Stimulated activated memory B cell treated with anti-CD40 and anti-IgM and Interleukin-4, amounts not matched to agents 10 μg/mL and 1 μg/mL and 100 μg/mL, for 72 hours (primary cell): ENCODE results near the gene PHF14.
"Not testable (repeated sequence)": the region's sequence is repeated elsewhere in the genome, so short reads cannot be mapped to it uniquely, and the experiment has no call there.

Source experiments
- ATAC-seq: fragments of 150-1000 bp; cut with Tn5 transposase; 2 replicates; pipeline ENCODE4 v1.10.0; 2021
- H3K27ac Mint-ChIP-seq: one replicate; pipeline ENCODE4 v1.8.0; 2022; ENCODE audit warnings: mild to moderate bottlenecking, mixed read lengths
- H3K27me3 Mint-ChIP-seq: one replicate; pipeline ENCODE4 v1.8.0; 2022; ENCODE audit warnings: mixed read lengths
- H3K36me3 Mint-ChIP-seq: one replicate; pipeline ENCODE4 v1.8.0; 2022; ENCODE audit warnings: mixed read lengths
- H3K4me1 Mint-ChIP-seq: one replicate; pipeline ENCODE4 v1.8.0; 2022; ENCODE audit warnings: mixed read lengths
- H3K4me3 Mint-ChIP-seq: one replicate; pipeline ENCODE4 v1.8.0; 2022; ENCODE audit warnings: mild to moderate bottlenecking, moderate library complexity, mixed read lengths
- H3K9me3 Mint-ChIP-seq: one replicate; pipeline ENCODE4 v1.8.0; 2022; ENCODE audit warnings: mixed read lengths

PHF14 gene

GRCh38 chr7:10973061-10973941, at the start of gene PHF14:
TSS of gene PHF14 (plus strand) at chr7:10973872. CDS start at chr7:10974324, 452 bp downstream.
- H3K4me3 Mint-ChIP-seq = peak within 1 kb of the TSS; percentile 96
- no peaks in the 10 kb centered on the region for H3K9me3 Mint-ChIP-seq
- H3K27ac Mint-ChIP-seq = peak within 1 kb of the TSS; percentile 80
- peaks cover 18% of the 10 kb centered on the region for H3K36me3 Mint-ChIP-seq
- peaks cover 34% of the 10 kb centered on the region for H3K4me1 Mint-ChIP-seq
- peak; percentile 98 for ATAC-seq
- H3K27me3 Mint-ChIP-seq = peaks cover 12% of the 10 kb centered on the region

DNA sequence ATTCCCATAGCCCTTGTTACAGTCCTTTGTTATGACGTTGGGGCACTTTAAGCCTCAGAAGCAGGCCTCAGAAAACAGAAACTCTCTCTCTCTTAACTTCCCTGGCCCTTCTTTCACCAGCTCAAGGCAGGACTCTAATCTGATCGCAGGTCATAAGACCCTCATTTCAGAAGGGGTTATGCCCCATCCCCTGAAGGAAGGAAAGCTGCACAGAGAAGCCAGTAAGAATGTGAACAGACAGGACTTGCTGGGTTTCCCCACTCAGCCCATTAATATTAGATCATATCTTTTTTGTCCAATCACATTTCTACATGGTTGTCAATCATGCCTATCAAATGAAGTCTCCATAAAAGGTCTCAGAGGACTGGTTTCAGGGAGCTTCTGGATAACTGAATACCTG, 49.3 kb upstream of the PHF14 start:
- Mint-ChIP-seq H3K36me3 (no peaks in the 10 kb centered on the region), H3K27me3 (no peaks in the 10 kb centered on the region), H3K27ac (no peak overlapping the region), H3K4me1 (no peaks in the 10 kb centered on the region), H3K4me3 (no peak overlapping the region), H3K9me3 (no peaks in the 10 kb centered on the region)
- no peak for ATAC-seq

GRCh38 chr7:10928203-10928602, 45.5 kb upstream of the PHF14 start:
- H3K4me1 Mint-ChIP-seq, H3K27me3 Mint-ChIP-seq, H3K27ac Mint-ChIP-seq, H3K9me3 Mint-ChIP-seq, ATAC-seq, H3K4me3 Mint-ChIP-seq: not testable (repeated sequence)
- peaks cover 14% of the 10 kb centered on the region for H3K36me3 Mint-ChIP-seq

- H3K9me3 Mint-ChIP-seq = no peaks in the 10 kb centered on the region
- no peak overlapping the region for H3K27ac Mint-ChIP-seq
- no peak overlapping the region for H3K4me3 Mint-ChIP-seq
- peaks cover 20% of the 10 kb centered on the region for H3K36me3 Mint-ChIP-seq
- H3K27me3 Mint-ChIP-seq = no peaks in the 10 kb centered on the region
- ATAC-seq = no peak
- H3K4me1 Mint-ChIP-seq = no peaks in the 10 kb centered on the region
Observed at GRCh38 chr7:10930551-10930950, 43.1 kb upstream of the PHF14 start.

DNA sequence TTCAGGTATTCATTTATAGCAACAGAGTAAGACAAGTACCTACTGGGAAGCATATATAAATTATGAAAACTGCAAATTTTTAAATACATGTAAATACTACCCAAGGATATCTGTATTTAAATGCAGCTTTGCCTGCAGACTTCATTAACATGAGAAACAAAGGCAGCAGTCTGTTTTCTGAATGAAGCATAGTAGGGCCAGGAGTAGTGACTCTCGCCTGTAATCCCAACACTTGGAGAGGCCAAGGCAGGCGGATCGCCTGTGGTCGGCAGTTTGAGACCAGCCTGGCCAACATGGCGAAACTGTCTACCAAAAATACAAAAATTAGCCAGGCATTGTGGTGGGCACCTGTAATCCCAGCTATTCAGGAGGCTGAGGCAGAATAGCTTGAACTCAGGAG, 42.5 kb upstream of the PHF14 start:
- ATAC-seq = no peak
- no peak overlapping the region for H3K27ac Mint-ChIP-seq
- H3K27me3 Mint-ChIP-seq = no peaks in the 10 kb centered on the region
- H3K4me1 Mint-ChIP-seq = no peaks in the 10 kb centered on the region
- no peak overlapping the region for H3K4me3 Mint-ChIP-seq
- no peaks in the 10 kb centered on the region for H3K9me3 Mint-ChIP-seq
- peaks cover 26% of the 10 kb centered on the region for H3K36me3 Mint-ChIP-seq

- no peak for ATAC-seq
- H3K36me3 Mint-ChIP-seq = peaks cover 34% of the 10 kb centered on the region
- H3K4me1 Mint-ChIP-seq = peaks cover 5% of the 10 kb centered on the region
- no peak overlapping the region for H3K4me3 Mint-ChIP-seq
- no peaks in the 10 kb centered on the region for H3K9me3 Mint-ChIP-seq
- no peaks in the 10 kb centered on the region for H3K27me3 Mint-ChIP-seq
- H3K27ac Mint-ChIP-seq = no peak overlapping the region
Observed at GRCh38 chr7:10934292-10934691, 39.4 kb upstream of the PHF14 start.

DNA sequence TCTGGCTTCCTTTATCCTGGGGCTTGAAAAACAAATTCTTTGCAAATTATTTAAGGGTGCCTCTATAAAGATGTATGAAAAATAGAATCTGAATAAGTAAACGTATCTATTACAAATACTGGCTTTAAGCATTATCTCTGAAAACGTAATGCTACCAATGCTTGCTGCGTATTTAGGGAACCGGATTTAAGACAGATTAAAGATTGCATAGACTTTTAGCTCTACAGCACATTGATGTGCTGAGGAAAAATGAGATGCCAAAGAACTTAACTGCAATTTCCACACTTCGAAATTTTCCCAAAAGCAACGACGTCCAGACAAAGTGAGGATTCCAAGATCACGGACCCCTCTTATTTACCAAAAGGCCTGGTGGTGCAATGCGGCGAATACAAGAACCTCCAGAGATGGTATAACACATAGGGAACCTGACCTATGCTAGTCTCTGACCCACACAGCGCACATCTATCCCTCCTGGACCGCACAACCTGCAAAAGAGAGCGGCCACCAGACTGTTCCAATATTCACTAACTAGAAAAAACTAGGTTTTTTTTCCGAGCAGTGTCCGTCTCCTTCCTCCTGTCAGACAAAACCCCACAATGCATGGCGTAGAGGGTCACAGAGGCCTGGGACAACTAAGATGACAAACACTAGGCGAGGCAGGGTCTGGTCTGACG, 34.3 kb upstream of the PHF14 start:
- Mint-ChIP-seq H3K36me3 (peaks cover 20% of the 10 kb centered on the region), H3K4me1 (peaks cover 5% of the 10 kb centered on the region), H3K27me3 (no peaks in the 10 kb centered on the region), H3K9me3 (no peaks in the 10 kb centered on the region), H3K4me3 (no peak overlapping the region), H3K27ac (no peak overlapping the region)
- peak; percentile 6 for ATAC-seq

GRCh38 chr7:10939911-10940703, 33.6 kb upstream of the PHF14 start:
- ATAC-seq = peak; percentile 98
- H3K27me3 Mint-ChIP-seq = no peaks in the 10 kb centered on the region
- H3K4me3 Mint-ChIP-seq = no peak overlapping the region
- H3K4me1 Mint-ChIP-seq = peaks cover 5% of the 10 kb centered on the region
- H3K36me3 Mint-ChIP-seq = peaks cover 19% of the 10 kb centered on the region
- no peak overlapping the region for H3K27ac Mint-ChIP-seq
- H3K9me3 Mint-ChIP-seq = no peaks in the 10 kb centered on the region

DNA sequence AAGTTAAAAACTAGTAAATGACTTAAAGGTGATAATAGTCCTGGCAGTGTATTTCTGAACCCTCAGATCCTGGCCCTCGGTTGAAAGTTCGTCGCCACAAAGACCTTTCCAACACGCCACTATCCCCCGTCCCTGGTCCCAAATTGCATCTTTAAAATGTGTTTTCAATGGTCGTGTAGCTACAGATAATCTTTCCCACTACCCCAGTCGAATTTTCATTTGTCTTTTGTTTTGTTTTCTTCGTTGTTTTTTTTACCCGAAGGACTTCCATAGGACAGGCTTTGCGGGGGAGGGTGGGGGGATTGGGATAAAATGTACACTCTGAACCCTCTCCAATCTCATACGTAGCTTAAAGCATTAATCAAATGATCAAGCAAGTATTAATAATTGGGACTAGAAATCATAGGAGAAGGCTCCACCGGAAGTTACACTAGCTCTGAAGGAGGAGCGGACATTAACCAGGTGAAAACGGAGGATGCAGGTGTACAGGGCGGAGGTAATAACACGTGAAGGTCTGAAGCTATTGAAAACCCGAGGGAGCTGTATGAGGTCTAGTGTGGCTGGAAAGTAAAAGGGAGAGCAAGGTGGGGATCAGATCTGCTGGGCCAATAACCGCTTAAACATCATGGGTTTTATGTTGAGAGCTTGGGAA, 32.8 kb upstream of the PHF14 start:
- Mint-ChIP-seq H3K27me3 (no peaks in the 10 kb centered on the region), H3K36me3 (peaks cover 12% of the 10 kb centered on the region), H3K4me3 (no peak overlapping the region), H3K4me1 (peaks cover 5% of the 10 kb centered on the region), H3K27ac (no peak overlapping the region), H3K9me3 (no peaks in the 10 kb centered on the region)
- no peak for ATAC-seq

GRCh38 chr7:10950494-10950893, 23.2 kb upstream of the PHF14 start:
- Mint-ChIP-seq H3K27me3 (no peaks in the 10 kb centered on the region), H3K4me3 (no peak overlapping the region), H3K36me3 (no peaks in the 10 kb centered on the region), H3K27ac (no peak overlapping the region), H3K9me3 (peaks cover 3% of the 10 kb centered on the region), H3K4me1 (peaks cover 7% of the 10 kb centered on the region)
- no peak for ATAC-seq

DNA sequence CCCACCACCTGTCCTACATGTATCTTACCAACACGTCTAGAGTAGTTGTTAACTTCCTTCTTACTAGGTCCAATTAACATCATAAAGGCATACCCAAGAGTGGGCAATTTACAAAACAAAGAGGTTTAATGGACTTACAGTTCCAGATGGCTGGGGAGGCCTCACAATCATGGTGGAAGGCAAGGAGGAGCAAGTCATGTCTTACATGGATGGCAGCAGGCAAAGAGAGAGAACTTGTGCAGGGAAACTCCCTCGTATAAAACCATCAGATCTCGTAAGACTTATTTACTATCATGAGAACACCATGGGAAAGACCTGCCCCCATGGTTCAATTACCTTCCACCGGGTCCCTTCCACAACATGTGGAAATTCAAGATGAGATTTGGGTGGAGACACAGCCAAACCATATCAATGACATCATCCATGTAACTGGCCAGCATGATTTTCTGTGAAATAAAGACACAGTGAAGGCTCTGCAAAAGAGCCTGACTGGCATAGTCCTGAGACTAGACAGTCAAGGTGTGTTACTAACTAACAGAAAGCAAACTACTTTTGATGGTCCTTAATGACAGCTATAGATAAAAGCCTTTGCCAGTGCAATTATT, 22.6 kb upstream of the PHF14 start:
- H3K4me1 Mint-ChIP-seq, H3K27me3 Mint-ChIP-seq, ATAC-seq, H3K4me3 Mint-ChIP-seq, H3K27ac Mint-ChIP-seq, H3K9me3 Mint-ChIP-seq, H3K36me3 Mint-ChIP-seq: not testable (repeated sequence)

DNA sequence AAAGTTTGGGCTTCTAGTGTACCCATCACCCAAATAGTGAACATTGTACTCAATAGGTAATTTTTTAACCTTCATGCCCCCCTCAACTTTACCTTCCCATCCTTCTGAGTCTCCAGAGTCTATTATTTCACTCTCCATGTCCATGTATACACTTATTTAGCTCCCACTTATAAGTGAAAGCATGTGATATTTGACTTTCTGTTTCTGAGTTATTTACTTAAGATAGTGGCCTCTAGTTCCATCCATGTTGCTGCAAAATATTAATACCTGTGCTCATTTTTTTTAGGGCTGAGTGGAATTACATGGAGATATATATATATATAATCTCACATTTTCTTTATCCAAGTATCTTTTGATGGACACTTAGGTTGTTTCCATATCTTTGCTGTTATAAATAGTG, 21.1 kb upstream of the PHF14 start:
- H3K9me3 Mint-ChIP-seq = peaks cover 3% of the 10 kb centered on the region
- H3K27me3 Mint-ChIP-seq = no peaks in the 10 kb centered on the region
- no peak for ATAC-seq
- H3K4me3 Mint-ChIP-seq = no peak overlapping the region
- H3K36me3 Mint-ChIP-seq = no peaks in the 10 kb centered on the region
- H3K4me1 Mint-ChIP-seq = peaks cover 7% of the 10 kb centered on the region
- H3K27ac Mint-ChIP-seq = no peak overlapping the region

GRCh38 chr7:10953078-10953750, 20.5 kb upstream of the PHF14 start:
- not testable (repeated sequence) for H3K27me3 Mint-ChIP-seq, H3K9me3 Mint-ChIP-seq, H3K27ac Mint-ChIP-seq, H3K4me3 Mint-ChIP-seq, ATAC-seq, H3K4me1 Mint-ChIP-seq, H3K36me3 Mint-ChIP-seq

GRCh38 chr7:10956528-10956927, 17.1 kb upstream of the PHF14 start:
- Mint-ChIP-seq H3K9me3 (peaks cover 5% of the 10 kb centered on the region), H3K4me3 (no peak overlapping the region), H3K27ac (no peak overlapping the region), H3K36me3 (no peaks in the 10 kb centered on the region), H3K27me3 (peaks cover 8% of the 10 kb centered on the region), H3K4me1 (peaks cover 7% of the 10 kb centered on the region)
- no peak for ATAC-seq
